ELR (cell line): ENCODE measurements around the gene DDX54.

Experiments used
- DNase-seq: peaks from one replicate; pipeline ENCODE4 v3.0.0-alpha.2; 2015; ENCODE audit warnings: low read depth

The DDX54 gene

GRCh38 chr12:113189361-113189760, 4.1 kb upstream of the DDX54 start:
- DNase-seq, result no peak

DNA sequence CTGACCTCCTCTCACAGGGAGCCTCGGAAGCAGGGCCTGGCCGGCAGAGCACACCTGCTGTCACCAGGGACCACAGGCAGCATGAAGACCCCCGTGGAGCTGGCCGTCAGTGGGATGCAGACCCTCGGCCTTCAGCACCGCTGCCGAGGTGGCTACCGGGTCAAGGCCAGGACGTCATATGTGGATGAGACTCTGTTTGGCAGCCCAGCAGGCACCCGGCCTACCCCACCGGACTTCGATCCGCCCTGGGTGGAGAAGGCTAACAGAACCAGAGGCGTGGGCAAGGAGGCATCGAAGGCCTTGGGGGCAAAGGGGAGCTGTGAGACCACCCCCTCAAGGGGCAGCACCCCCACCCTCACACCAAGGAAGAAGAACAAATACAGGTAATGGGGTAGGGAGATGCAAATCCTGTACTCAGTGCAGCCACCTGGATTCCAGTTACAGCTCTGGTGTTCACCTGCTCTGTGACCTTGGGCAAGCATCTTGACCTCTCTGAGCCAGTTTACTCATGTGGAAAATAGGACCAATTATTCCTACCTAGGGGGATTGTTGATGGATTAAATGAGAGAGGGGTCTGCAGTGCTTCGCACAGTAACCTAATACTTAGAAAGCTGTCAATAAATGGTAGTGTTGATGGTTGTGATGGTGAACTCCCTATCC, 1.5 kb upstream of the DDX54 start:
- no peak for DNase-seq

- DNase-seq, result peak; percentile 40
Observed at GRCh38 chr12:113186033-113186365, 721 bp upstream of the DDX54 start.

DNA sequence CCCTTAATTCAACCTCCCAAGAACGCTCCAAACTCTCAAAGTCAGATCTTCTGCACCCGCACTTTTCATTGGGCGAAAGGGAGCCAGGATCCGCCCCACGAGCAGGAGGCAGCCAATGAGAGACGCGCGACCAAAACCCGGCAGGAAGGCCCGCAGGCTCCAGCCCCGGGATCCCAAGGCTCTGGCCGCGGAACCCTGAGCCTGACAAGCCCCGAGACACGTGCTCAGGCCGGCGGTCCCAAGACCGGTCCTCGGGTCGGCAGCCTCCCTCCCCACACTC, 438 bp downstream of the DDX54 start:
- peak; percentile 94 for DNase-seq

GRCh38 chr12:113184098-113184899, 979 bp downstream of the DDX54 start:
- DNase-seq, result no peak

GRCh38 chr12:113183030-113183589, 2.2 kb downstream of the DDX54 start:
- no peak for DNase-seq

- DNase-seq, result no peak
Observed at GRCh38 chr12:113181975-113182374, 3.3 kb downstream of the DDX54 start.

DNA sequence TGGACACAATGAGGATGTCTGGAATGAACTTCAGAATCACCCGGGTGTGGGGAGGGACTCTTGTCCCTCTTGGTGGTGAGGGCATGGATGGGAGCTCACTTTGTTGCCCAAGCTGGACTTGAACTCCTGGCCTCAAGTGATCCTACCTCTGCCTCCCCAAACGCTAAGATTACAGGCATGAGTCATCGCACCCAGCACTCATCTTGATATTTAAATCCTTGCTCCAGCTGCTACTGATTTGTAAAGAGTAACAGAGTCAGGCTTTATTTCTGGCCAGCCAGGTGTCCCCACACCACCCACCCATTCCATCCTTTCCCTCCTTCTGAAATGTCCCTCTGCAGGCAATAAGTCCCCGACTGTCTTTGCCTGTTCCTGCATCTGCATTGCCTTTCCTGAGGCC, 4.9 kb downstream of the DDX54 start:
- DNase-seq, result no peak

DNA sequence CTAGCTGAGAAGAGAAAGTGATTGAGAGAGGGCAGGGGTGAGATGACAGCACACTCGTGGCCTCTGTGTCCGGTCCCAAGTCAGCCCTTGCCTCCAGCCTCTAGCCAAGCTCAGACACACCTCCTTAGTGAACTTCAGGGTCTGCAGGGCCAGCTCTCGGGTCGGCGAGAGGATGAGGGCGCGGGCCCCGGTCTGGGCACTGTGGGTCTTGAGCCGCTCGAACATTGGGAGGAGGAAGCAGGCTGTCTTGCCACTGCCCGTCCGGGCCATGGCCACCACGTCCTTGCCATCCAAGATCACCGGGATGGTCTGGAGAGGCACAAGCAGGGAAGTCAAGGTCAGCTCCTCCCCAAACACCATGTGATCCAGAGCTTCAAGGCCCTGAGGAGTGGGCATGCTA, 6.3 kb downstream of the DDX54 start:
- DNase-seq, result no peak

DNA sequence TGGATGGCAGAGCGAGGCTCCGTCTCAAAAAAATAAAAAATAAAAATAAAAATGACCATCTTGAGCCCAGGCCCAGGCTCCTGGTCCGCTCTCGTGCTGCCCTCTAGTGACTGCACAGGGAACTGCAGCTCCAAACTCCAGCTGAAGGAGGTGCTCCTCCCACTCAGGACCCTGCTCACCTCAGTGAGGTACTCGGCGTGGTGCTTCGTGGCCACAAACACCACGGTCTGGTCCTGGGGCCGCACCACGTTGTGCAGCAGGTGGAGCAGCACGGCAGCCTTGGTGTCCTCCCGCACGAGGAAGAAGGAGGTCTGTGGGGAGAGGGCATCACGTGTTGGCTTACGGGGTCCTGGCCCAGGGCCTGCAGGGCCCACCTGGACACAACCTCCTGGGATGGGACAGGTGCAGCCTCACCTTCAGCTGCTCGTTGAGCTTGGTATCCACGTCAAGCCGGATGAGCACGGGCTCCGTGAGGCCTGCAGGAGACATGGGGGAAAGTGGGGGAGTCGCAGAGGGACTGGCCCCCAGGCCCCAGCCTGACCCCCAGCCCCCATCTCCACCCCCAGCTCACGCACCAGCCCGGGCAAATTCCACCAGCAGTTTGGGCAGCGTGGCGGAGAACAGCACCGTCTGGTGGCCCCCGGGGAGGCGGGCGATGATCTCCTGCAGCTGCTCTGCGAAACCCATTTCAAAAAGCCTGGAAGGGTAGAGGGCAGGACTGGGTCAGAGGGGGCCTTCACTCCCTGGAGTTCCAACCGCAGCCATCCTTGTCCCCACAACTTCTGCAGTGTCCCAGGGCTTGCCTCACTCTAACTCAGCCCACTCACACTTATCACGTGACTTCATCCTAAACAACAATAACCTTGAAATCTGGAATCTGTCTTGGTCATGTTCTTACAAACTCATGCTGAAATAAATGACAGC, 10.6 kb downstream of the DDX54 start:
- DNase-seq, result peak; percentile 77

GRCh38 chr12:113173081-113173698, 12.1 kb downstream of the DDX54 start:
- DNase-seq, result no peak

DNA sequence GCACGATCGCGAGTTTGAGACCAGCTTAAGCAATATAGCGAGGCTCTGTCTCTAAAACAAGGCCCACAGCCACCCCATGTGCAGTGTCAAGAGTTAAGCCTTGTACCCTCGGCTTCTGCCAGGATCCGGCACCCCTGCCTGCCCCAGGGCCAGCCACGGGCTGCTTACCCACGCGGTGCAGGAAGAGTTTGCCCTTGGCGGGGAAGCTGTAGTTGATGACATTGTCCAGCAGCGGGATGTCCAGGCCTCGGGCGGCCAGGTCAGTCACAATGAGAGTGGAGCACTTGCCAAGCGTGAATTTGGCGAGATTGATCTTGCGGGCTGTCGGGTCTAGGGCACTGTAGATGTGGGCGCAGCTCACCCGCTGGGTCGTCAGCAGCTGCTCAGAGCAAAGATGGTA, 13.1 kb downstream of the DDX54 start:
- no peak for DNase-seq

- no peak for DNase-seq
Observed at GRCh38 chr12:113171543-113171942, 13.7 kb downstream of the DDX54 start.

- no peak for DNase-seq
Observed at GRCh38 chr12:113170926-113171325, 14.4 kb downstream of the DDX54 start.

DNA sequence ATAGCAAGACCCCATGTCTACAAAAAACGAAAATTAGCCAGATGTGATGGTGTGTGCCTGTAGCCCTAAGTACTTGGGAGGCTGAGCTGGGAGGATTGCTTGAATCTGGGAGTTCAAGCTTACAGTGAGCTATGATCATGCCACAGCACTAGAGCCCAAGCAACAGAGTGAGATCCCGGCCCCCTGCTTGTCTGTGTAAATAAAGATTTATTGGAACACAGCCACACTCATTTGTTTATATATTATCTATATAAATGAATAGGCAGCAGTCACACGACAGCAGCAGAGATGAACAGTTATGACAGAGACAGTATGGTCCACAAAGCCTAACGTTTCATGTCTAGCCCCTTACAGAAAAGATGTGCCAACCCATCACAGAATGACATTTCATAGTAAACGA, 14.8 kb downstream of the DDX54 start:
- DNase-seq, result no peak

DNA sequence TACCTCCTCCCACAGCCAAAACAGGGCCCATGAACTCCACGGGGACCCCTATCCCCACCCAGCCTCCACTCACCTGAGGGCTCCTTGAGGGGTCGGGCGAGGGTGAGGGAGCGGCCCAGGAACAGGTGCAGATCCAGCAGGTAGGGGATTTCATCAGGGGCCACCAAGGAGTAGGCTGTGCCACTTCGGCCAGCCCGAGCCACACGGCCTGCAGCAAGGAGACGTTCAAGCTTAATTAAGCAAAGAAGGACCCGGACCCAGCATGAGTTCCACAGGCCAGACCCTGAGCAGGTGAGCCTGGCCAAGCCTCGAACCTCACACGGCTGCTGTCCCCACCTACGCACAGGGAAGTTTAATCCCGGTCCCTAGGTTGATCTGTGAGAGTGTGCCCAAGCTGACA, 15.6 kb downstream of the DDX54 start:
- no peak for DNase-seq

- no peak for DNase-seq
Observed at GRCh38 chr12:113167868-113168267, 17.4 kb downstream of the DDX54 start.

DNA sequence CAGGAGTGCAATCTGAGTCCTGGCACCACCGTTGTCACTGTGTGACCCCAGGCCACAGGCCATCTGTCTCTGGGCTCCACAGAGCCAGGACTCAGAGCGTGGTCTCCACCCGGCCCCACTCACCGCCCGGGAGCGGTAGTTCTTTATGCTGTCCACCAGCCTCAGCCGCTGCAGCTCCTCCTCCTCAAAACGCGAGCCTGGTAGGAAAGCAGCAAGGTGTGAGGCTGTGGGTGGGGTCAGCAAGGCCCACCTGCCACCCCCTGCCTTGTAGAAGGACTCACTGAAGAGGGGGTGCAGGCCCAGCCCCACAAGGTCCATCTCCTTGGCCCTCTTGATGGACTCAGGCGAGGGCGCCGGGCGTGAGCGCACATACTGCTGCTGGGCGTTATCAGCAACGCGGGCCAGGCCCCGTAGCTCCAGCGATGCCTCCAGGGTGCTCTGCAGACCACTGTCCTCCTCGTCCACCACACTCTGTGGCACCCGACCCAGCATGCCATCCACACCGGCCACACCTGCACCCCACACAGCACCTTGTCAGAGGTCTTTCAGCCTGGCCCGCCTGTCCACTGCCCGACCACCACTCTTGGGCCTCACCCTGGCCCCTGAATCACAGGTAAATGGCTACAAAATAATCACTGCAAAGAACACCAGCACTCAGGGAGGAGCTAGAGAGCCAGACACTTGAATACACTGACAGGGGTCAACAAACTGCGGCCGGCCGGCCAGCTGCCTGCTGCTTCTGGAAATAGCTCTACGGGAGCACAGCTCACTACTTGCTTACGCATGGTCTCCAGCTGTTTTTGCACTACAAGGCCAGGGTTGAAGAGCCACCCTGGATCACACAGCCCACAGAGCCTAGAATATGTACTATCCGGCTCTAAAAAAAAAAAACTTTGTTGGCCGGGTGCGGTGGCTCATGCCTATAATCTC, 19.5 kb downstream of the DDX54 start:
- no peak for DNase-seq

GRCh38 chr12:113164014-113164413, 21.3 kb downstream of the DDX54 start:
- no peak for DNase-seq

- DNase-seq, result no peak
Observed at GRCh38 chr12:113163030-113163360, 22.3 kb downstream of the DDX54 start.
